ENCODE data around the gene NKX2-4.

Gene NKX2-4

DNA sequence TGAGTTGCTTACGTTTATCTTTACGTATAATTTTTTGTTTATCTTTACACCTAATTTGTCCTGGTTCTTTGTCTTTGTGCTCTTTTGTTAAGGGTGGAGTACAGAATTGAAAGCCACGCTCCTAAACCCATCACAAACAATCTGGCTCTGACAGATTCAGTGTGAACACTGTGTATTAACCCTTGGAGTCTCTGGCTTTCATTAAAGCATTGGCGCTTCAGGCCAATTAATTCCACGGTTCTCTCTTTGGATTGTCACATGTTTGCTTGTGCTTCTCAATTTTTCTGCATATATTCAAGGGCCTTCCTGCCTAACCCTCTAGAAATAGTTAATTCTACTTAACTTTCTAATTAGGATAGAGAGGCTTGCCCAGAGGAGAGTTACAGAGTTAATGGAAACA, 38.6 kb downstream of the NKX2-4 start:
- DNase-seq, result no peak

DNA sequence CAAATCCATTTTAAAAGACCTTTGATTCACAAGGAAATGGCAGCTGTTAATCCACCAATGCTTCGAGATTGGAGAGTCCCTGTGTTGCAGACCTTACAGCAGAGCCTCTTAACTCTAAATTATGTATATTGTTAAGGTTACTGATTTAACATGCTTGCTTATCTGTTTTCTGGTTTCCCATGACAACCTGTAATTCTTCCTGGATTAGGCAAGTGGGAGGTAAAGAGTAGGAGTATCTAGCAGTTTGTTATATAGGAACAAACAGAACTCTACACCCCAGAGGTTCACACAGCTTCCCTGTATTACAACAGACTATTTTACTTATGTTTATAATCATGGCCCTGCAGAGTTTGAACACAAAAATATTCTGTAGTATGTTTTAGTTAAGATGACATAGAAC, 39.5 kb downstream of the NKX2-4 start:
- no peak for DNase-seq

- no peak for DNase-seq
Observed at GRCh38 chr20:21356386-21356785, 40.9 kb downstream of the NKX2-4 start.

DNA sequence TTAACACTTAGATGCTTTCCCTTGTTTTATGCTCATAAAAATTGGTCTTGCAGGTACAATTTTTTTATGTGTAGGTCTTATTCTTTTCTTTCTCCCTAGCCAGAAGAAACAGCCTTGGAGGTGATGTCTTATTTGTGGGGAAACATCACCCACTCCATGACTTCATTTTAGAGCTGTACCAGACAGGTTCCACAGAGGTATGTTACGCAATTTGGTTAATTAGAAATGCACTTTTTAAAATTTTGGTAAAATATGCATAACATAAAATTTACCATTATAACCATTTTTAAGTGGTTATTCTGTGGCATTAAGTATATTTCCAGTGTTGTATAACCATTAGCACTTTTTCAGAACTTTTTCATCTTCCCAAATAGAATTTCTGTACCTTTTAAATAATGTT, 41.3 kb downstream of the NKX2-4 start:
- DNase-seq, result no peak

- DNase-seq, result no peak
Observed at GRCh38 chr20:21353236-21353635, 44.1 kb downstream of the NKX2-4 start.

GRCh38 chr20:21352703-21353102, 44.6 kb downstream of the NKX2-4 start:
- DNase-seq, result no peak
